Measurements from ENCODE around the gene IARS2. TPM values are rescaled to one million over a fixed set of nuclear protein-coding genes. Genes with fewer than 3 reads are reported as not detected.

Gene IARS2
- total RNA-seq, 3 donors from 2014 or later, result 65.7 to 86.5 (median 73.6) TPM

GRCh38 chr1:220135755-220136154 lies 41.8 kb downstream of the IARS2 start:
- DNase-seq (no peak), ATAC-seq (no peak)
- Histone ChIP-seq H3K9me3 (no peaks in the 10 kb centered on the region), H3K4me3 (no peak overlapping the region), H3K4me1 (ENCODE audit: low read depth) (peaks cover 4% of the 10 kb centered on the region), H3K36me3 (ENCODE audit: low read depth) (no peaks in the 10 kb centered on the region)
- intact Hi-C loops (cut with DNase I, micrococcal nuclease), result no loop called here
- no peak for TF ChIP-seq CTCF (IDR thresholded peaks at IDR 0.05)

GRCh38 chr1:220137019-220137786 lies 43.3 kb downstream of the IARS2 start:
- Histone ChIP-seq H3K36me3 (ENCODE audit: low read depth) (no peaks in the 10 kb centered on the region), H3K4me1 (ENCODE audit: low read depth) (peaks cover 4% of the 10 kb centered on the region), H3K4me3 (no peak overlapping the region), H3K9me3 (no peaks in the 10 kb centered on the region)
- ATAC-seq (peak; percentile 100), DNase-seq (peak in 1 of 3 donors; percentile 22)
- intact Hi-C loops (cut with DNase I, micrococcal nuclease), result no loop called here
- TF ChIP-seq CTCF (IDR thresholded peaks at IDR 0.05), result no peak

GRCh38 chr1:220139966-220140365 lies 46.0 kb downstream of the IARS2 start:
- TF ChIP-seq CTCF (IDR thresholded peaks at IDR 0.05), result no peak
- ATAC-seq (no peak), DNase-seq (no peak)
- H3K9me3 ChIP-seq, result no peaks in the 10 kb centered on the region
- H3K36me3 ChIP-seq (ENCODE audit: low read depth), result no peaks in the 10 kb centered on the region
- intact Hi-C loops (cut with DNase I, micrococcal nuclease), result no loop called here
- H3K4me3 ChIP-seq, result no peak overlapping the region
- H3K4me1 ChIP-seq (ENCODE audit: low read depth), result peaks cover 4% of the 10 kb centered on the region

GRCh38 chr1:220144051-220144450 lies 50.1 kb downstream of the IARS2 start:
- Histone ChIP-seq H3K36me3 (ENCODE audit: low read depth) (no peaks in the 10 kb centered on the region), H3K4me1 (ENCODE audit: low read depth) (no peaks in the 10 kb centered on the region), H3K4me3 (no peak overlapping the region), H3K9me3 (no peaks in the 10 kb centered on the region)
- TF ChIP-seq CTCF (IDR thresholded peaks at IDR 0.05), result no peak
- no peak for ATAC-seq
- no peak for DNase-seq
- intact Hi-C loops (cut with DNase I, micrococcal nuclease), result no loop called here

GRCh38 chr1:220149742-220150141 lies 55.8 kb downstream of the IARS2 start:
- no peaks in the 10 kb centered on the region for H3K9me3 ChIP-seq
- intact Hi-C loops (cut with DNase I, micrococcal nuclease), result no loop called here
- no peak overlapping the region for H3K4me3 ChIP-seq
- DNase-seq, result no peak
- ATAC-seq, result no peak
- no peaks in the 10 kb centered on the region for H3K36me3 ChIP-seq (ENCODE audit: low read depth)
- TF ChIP-seq CTCF (IDR thresholded peaks at IDR 0.05), result no peak
- no peaks in the 10 kb centered on the region for H3K4me1 ChIP-seq (ENCODE audit: low read depth)
